Measurements from ENCODE around the gene GNB1L. TPM values are rescaled to one million over a fixed set of nuclear protein-coding genes. Genes with fewer than 3 reads are reported as not detected.
A peak's percentile ranks its signal among the peaks of the same experiment; 100 is the strongest.

Gene GNB1L
- total and polyA plus RNA-seq, 9 of the 15 experiments (the other 6 are each of a cell fraction or from before 2014, with no cell fraction given): 0.56 to 50.5 (median 10.2) TPM

GRCh38 chr22:19800761-19801244 is 53.9 kb downstream of the GNB1L start (continued):
- TF ChIP-seq WHSC1 (IDR thresholded peaks at IDR 0.05; ENCODE audit: low read length): peak; percentile 38
- TF ChIP-seq RBM34 (IDR thresholded peaks at IDR 0.05; ENCODE audit: borderline replicate concordance, insufficient read depth, low read length): no peak
- TF ChIP-seq CBX5 (IDR thresholded peaks at IDR 0.05; ENCODE audit: borderline replicate concordance, low read depth): no peak
- no peak for TF ChIP-seq ZNF232 (CRISPR knock-in tag; IDR thresholded peaks at IDR 0.05)
- TF ChIP-seq MTA3 (IDR thresholded peaks at IDR 0.05; ENCODE audit: borderline replicate concordance): 0 out of 2 replicates have a peak, but pooled peaks have one; percentile 16
- no peak for TF ChIP-seq FOXA1 (IDR thresholded peaks at IDR 0.05; ENCODE audit: borderline replicate concordance)
- no peak for TF ChIP-seq ZNF77 (CRISPR knock-in tag; IDR thresholded peaks at IDR 0.05)
- no peak for TF ChIP-seq ZNF445 (CRISPR knock-in tag; IDR thresholded peaks at IDR 0.05; ENCODE audit: low read depth)
- no peak for TF ChIP-seq CEBPZ (IDR thresholded peaks at IDR 0.05; ENCODE audit: borderline replicate concordance, low read depth, low read length)
- no peak for TF ChIP-seq ZNF785 (CRISPR knock-in tag; IDR thresholded peaks at IDR 0.05)
- 0 out of 2 replicates have a peak, but pooled peaks have one; percentile 25 for TF ChIP-seq JUND (IDR thresholded peaks at IDR 0.05; ENCODE audit: borderline replicate concordance, low read depth, low read length)
- TF ChIP-seq JUND (tag; IDR thresholded peaks at IDR 0.05; ENCODE audit: borderline replicate concordance, low read depth, low read length): no peak; the same call in 2 of the 3 replicates
- no peak for TF ChIP-seq MEIS2 (IDR thresholded peaks at IDR 0.05; ENCODE audit: partially characterized antibody)
- TF ChIP-seq ELK3 (CRISPR knock-in tag; IDR thresholded peaks at IDR 0.05): no peak
- TF ChIP-seq CLOCK (CRISPR knock-in tag; IDR thresholded peaks at IDR 0.05; ENCODE audit: borderline replicate concordance): no peak
- no peak for TF ChIP-seq ZNF165 (CRISPR knock-in tag; IDR thresholded peaks at IDR 0.05; ENCODE audit: borderline replicate concordance)
- TF ChIP-seq RBM39 (optimal IDR thresholded peaks at IDR 0.05; ENCODE audit: low read depth, low read length): no peak
- peak in 1 of 2 experiments; percentile 44; a peak in 1 of 4 replicates for TF ChIP-seq NONO (IDR thresholded peaks at IDR 0.05; ENCODE audit: low read depth in 2 of 2, low read length in 1 of 2)
- TF ChIP-seq CREB3L1 (IDR thresholded peaks at IDR 0.05; ENCODE audit: borderline replicate concordance, low read depth): no peak
- TF ChIP-seq CHD4 (IDR thresholded peaks at IDR 0.05; ENCODE audit: insufficient read depth, insufficient replicate concordance, low read depth, low read length, poor library complexity, severe bottlenecking): no peak
